ENCODE measurements around the gene NSF. TPM values are rescaled to one million over a fixed set of nuclear protein-coding genes. Genes with fewer than 3 reads are reported as not detected.

The NSF gene
- total RNA-seq, 4 donors from 2014 or later: 20.9 to 30.8 (median 24.5) TPM

DNA sequence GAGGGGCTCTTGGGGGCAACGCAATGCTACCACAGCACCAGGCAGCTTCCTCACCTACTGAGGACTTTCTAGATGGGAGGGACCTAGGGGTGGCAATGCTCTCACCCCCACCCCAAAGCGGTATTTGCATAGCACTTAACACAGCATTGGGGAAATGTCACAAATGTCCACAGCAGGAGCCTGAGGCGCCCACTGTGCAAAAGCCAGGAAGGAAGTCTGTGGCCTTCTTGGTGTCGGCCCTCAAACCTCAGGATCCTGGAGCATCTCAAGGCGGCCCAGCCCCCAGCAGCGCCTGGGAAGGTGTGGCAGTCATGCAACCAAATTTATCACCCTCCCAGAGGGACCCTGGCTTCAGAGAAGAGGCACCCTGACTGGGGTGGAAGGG, 182.7 kb downstream of the NSF start:
- TF ChIP-seq, protein P1, sequence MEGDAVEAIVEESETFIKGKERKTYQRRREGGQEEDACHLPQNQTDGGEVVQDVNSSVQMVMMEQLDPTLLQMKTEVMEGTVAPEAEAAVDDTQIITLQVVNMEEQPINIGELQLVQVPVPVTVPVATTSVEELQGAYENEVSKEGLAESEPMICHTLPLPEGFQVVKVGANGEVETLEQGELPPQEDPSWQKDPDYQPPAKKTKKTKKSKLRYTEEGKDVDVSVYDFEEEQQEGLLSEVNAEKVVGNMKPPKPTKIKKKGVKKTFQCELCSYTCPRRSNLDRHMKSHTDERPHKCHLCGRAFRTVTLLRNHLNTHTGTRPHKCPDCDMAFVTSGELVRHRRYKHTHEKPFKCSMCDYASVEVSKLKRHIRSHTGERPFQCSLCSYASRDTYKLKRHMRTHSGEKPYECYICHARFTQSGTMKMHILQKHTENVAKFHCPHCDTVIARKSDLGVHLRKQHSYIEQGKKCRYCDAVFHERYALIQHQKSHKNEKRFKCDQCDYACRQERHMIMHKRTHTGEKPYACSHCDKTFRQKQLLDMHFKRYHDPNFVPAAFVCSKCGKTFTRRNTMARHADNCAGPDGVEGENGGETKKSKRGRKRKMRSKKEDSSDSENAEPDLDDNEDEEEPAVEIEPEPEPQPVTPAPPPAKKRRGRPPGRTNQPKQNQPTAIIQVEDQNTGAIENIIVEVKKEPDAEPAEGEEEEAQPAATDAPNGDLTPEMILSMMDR (IDR thresholded peaks at IDR 0.05): no peak
- TF ChIP-seq POLR2A (IDR thresholded peaks at IDR 0.05): no peak
- Histone ChIP-seq H3K36me3 (no peaks in the 10 kb centered on the region), H3K27ac (no peak overlapping the region), H3K4me3 (no peak overlapping the region), H3K9me3 (no peaks in the 10 kb centered on the region), H3K4me1 (peaks cover 3 to 31% (median 10%) of the 10 kb centered on the region in 3 donors), H3K27me3 (peaks cover 0 to 65% (median 0%) of the 10 kb centered on the region in 4 donors)
- no peak for DNase-seq
- 76% methylated on average over 3 of the region's 6 CpGs; no CpG with 5 or more reads in 1 of the 2 donors for WGBS, 2 donors
- intact Hi-C loops (cut with DNase I): no loop called here

DNA sequence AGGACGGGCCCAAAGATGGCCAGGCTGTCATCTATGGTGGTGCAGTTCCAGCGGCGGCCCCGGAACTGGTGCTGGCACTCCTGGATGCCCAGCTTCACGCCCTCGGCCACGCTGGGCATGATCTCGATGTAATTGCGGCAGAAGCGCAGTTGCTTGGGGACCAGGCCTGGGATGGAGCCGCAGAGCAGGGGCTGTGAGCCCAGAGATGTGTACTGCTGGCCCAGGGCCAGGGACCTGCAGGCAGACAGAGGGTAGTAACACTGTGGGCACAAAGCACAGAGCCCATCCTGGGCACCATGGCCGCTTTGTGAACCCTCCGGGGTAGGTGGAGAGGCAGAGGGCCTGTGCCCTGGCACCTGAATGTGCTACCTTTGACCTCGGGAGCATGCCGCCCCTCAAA, 183.2 kb downstream of the NSF start:
- TF ChIP-seq POLR2A (IDR thresholded peaks at IDR 0.05): no peak
- TF ChIP-seq, protein P1 (IDR thresholded peaks at IDR 0.05): no peak
- 92% methylated on average over 5 of the region's 15 CpGs; no CpG with 5 or more reads in 1 of the 2 donors for WGBS, 2 donors
- no peaks in the 10 kb centered on the region for H3K9me3 ChIP-seq
- no peak overlapping the region for H3K4me3 ChIP-seq
- H3K36me3 ChIP-seq: no peaks in the 10 kb centered on the region
- H3K27me3 ChIP-seq: peaks cover 0 to 65% (median 0%) of the 10 kb centered on the region in 4 donors
- intact Hi-C loops (cut with DNase I): no loop called here
- H3K4me1 ChIP-seq: peaks cover 3 to 31% (median 10%) of the 10 kb centered on the region in 3 donors
- no peak for DNase-seq
- no peak overlapping the region for H3K27ac ChIP-seq

DNA sequence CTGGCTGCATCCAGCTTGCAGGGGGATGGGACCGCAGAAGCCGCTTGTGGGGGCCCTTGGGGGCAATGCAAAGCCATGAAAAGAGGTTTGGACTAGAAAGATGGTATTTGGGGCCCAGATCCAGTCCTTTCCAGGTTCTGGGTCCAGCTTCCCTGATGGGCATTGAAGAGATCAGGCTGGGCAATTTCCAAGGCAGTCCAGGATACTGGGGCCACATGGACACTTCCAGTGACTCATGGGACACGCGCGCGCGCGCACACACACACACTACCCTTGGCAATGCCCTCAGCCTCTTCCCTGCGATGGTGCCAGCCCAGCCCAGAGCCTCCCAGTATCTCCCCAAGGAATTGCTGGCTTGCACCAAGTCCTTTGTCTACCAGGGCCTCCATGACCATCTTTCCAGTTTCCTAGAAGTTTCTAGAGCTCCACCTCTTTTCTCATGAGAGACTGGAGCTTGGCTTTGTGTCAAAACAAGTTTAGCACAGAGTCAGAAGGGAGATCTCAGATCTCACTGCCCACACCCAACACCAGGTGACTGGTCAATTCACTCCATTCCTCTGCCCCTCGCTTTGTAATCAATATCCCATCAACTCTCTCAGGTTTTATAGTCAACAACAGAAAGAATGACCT, 183.8 kb downstream of the NSF start:
- no peak overlapping the region for H3K4me3 ChIP-seq
- 90 to 95% methylated on average over 2 to 7 of the region's 10 CpGs for WGBS, 2 donors
- intact Hi-C loops (cut with DNase I): no loop called here
- TF ChIP-seq, protein P1 (IDR thresholded peaks at IDR 0.05): no peak
- no peak for TF ChIP-seq POLR2A (IDR thresholded peaks at IDR 0.05)
- no peak for DNase-seq
- no peak overlapping the region for H3K27ac ChIP-seq
- H3K9me3 ChIP-seq: no peaks in the 10 kb centered on the region
- H3K4me1 ChIP-seq: peaks cover 3 to 31% (median 10%) of the 10 kb centered on the region in 3 donors
- no peaks in the 10 kb centered on the region for H3K36me3 ChIP-seq
- H3K27me3 ChIP-seq: peaks cover 0 to 61% (median 0%) of the 10 kb centered on the region in 4 donors

DNA sequence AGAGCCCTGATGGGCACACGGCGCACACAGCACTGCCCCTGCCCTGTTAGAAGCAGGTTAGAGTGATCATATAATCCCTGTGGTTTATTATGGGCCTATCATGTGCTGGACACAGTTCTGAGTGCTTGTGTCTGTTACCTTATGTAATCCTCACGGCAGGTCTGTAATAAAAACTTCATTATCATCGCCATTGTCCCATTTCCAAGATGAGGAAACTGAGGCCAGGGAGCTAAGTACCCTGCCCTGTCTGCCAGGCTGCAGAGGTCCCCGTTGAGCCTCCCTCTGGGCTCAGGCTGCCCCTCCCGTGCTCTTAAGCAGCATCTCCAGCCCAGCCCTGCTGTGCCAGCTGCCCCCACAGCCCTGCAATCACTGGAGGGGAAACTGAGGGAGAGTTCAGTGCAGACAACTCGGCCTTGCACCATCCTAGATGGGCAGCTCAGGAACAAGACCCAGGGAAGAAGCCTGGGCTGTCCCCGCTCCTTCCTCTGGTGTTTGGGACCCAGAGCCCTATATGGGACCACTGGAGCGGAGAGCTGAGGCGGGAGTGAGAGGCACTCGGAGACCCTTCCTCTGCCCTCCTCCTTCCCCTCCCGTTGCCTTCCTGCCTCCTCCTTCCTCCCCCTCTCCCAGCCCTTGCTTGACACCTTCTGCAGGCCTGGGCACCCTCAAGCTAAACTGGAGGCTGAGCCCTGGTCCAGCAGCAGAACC, 186.0 kb downstream of the NSF start:
- Histone ChIP-seq H3K4me1 (peaks cover 3 to 12% (median 6%) of the 10 kb centered on the region in 3 donors), H3K4me3 (no peak overlapping the region), H3K36me3 (no peaks in the 10 kb centered on the region), H3K9me3 (no peaks in the 10 kb centered on the region), H3K27ac (no peak overlapping the region), H3K27me3 (peaks cover 0 to 45% (median 0%) of the 10 kb centered on the region in 4 donors)
- intact Hi-C loops (cut with DNase I): no loop called here
- no peak for DNase-seq
- TF ChIP-seq POLR2A (IDR thresholded peaks at IDR 0.05): no peak
- TF ChIP-seq, protein P1 (IDR thresholded peaks at IDR 0.05): no peak
- 72 to 84% methylated on average over 5 to 6 of the region's 12 CpGs for WGBS, 2 donors
